ENCODE data around the gene APH1B. TPM values are rescaled to one million over a fixed set of nuclear protein-coding genes. Genes with fewer than 3 reads are reported as not detected.

The APH1B gene
- 10 to 100 TPM; 13.2 to 25.2 (median 22.6) TPM for total RNA-seq
- 10 to 100 TPM in 1 of 2 donors, 1 to 10 TPM in 1; 9.1 to 20.0 TPM for polyA plus RNA-seq
- long read RNA-seq, donor 1, full-length matches to known transcripts: 5 of 9 reads
- long read RNA-seq, donor 1, partial matches to known transcripts: 0 of 9 reads
- long read RNA-seq, donor 1, other reads (novel, unspliced or antisense): 4 of 9 reads
- long read RNA-seq, donor 2, full-length matches to known transcripts: 9 of 17 reads
- long read RNA-seq, donor 2, partial matches to known transcripts: 8 of 17 reads
- long read RNA-seq, donor 2, other reads (novel, unspliced or antisense): 0 of 17 reads
- long read RNA-seq, donor 3, full-length matches to known transcripts: 13 of 19 reads
- long read RNA-seq, donor 3, partial matches to known transcripts: 4 of 19 reads
- long read RNA-seq, donor 3, other reads (novel, unspliced or antisense): 2 of 19 reads

DNA sequence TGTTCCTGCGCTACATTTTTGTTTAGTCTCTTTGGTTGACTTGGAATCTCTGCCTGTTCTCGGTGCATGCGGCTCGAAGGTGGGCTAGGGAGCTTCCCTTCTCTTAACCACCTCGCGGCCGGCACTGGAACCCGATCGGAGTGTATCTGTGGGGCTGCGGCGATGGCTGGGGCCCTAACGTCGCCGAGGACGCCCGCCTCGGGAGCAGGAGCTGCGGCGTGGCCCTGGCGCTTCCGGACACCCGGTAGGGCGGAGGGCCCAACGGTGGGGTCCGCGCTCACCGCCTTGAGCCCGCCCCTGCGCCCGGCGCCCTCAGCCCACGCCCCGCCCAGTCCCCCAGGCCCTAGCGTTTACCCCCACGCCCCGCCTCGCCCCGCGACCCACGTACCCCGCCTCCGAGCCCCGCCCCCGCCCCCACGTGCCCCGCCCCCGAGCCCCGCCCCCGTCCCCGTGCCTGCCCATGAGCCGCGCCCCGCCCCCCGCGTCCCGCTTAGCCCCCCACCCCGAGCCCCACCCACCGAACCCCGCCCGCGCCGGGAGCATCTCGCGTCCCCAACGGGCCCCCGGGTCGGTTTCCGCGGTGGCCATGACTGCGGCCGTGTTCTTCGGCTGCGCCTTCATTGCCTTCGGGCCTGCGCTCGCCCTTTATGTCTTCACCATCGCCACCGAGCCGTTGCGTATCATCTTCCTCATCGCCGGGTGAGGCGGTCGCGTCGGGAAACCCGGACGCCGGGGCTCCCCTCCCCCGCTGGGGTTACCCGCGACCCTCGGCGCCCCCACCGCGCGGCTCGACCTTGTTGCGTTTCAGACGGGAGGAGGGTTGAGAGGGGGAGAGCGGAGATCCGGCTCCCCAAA, at the start of gene APH1B:
TSS of gene APH1B (plus strand) at position 568 of the 855 bp plus-strand sequence. CDS start at position 587, 19 bp downstream.
- peaks cover 5% of the 10 kb centered on the region for H3K4me1 ChIP-seq (ENCODE audit: insufficient read depth)
- 0 to 1% (median 1%) methylated on average over 61 to 89 of the region's 102 CpGs for WGBS, 3 donors
- H3K36me3 ChIP-seq: no peaks in the 10 kb centered on the region
- H3K27ac ChIP-seq: peak within 1 kb of the TSS; percentile 90 to 94
- peak within 1 kb of the TSS; percentile 76 for H3K4me3 ChIP-seq
- intact Hi-C loops (cut with DNase I): loop anchor here in 1 of 4 donors (10.0 kb wide), 2 partner anchors 92 to 122 kb away; partner anchors contain the start of genes RAB8B and RPS27L
- DNase-seq: peak; percentile 82 to 92 (median 88)
- peak; percentile 27 for TF ChIP-seq POLR2A (IDR thresholded peaks at IDR 0.05)
- peak; percentile 14 for TF ChIP-seq EP300 (IDR thresholded peaks at IDR 0.05)
- TF ChIP-seq, protein P1, sequence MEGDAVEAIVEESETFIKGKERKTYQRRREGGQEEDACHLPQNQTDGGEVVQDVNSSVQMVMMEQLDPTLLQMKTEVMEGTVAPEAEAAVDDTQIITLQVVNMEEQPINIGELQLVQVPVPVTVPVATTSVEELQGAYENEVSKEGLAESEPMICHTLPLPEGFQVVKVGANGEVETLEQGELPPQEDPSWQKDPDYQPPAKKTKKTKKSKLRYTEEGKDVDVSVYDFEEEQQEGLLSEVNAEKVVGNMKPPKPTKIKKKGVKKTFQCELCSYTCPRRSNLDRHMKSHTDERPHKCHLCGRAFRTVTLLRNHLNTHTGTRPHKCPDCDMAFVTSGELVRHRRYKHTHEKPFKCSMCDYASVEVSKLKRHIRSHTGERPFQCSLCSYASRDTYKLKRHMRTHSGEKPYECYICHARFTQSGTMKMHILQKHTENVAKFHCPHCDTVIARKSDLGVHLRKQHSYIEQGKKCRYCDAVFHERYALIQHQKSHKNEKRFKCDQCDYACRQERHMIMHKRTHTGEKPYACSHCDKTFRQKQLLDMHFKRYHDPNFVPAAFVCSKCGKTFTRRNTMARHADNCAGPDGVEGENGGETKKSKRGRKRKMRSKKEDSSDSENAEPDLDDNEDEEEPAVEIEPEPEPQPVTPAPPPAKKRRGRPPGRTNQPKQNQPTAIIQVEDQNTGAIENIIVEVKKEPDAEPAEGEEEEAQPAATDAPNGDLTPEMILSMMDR (IDR thresholded peaks at IDR 0.05): peak in 1 of 3 donors; percentile 19
- no peaks in the 10 kb centered on the region for H3K27me3 ChIP-seq
- no peaks in the 10 kb centered on the region for H3K9me3 ChIP-seq

DNA sequence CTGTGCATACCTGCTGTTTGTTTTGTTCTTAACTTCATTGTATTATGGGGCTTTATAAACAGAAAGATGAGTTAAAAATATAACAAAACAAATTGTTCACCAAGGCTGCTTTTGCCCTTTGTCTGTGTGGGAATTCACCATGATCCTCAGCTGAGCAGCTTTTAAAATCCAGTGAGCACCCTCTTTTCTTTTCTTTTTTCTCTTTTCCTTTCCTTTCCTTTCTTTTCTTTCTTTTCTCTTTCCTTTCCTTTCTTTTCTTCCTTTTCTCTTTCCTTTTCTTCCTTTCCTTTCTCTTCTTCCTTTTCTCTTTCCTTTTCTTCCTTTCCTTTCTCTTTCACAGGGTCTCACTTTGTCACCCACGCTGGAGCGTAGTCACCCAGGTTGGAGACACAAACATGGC, 49.7 kb upstream of the APH1B start:
- peak overlapping the region in 1 of 2 donors; percentile 45 for H3K27ac ChIP-seq
- TF ChIP-seq EP300 (IDR thresholded peaks at IDR 0.05): no peak
- no peak for TF ChIP-seq POLR2A (IDR thresholded peaks at IDR 0.05)
- TF ChIP-seq, protein P1 (IDR thresholded peaks at IDR 0.05): no peak
- H3K4me3 ChIP-seq: no peak overlapping the region
- no peaks in the 10 kb centered on the region for H3K36me3 ChIP-seq
- peaks cover 7% of the 10 kb centered on the region for H3K4me1 ChIP-seq (ENCODE audit: insufficient read depth)
- no peaks in the 10 kb centered on the region for H3K9me3 ChIP-seq
- no peaks in the 10 kb centered on the region for H3K27me3 ChIP-seq
- no peak for DNase-seq
- 91 to 100% (median 98%) methylated on average over 2 of the region's 2 CpGs for WGBS, 3 donors
- intact Hi-C loops (cut with DNase I): no loop called here

DNA sequence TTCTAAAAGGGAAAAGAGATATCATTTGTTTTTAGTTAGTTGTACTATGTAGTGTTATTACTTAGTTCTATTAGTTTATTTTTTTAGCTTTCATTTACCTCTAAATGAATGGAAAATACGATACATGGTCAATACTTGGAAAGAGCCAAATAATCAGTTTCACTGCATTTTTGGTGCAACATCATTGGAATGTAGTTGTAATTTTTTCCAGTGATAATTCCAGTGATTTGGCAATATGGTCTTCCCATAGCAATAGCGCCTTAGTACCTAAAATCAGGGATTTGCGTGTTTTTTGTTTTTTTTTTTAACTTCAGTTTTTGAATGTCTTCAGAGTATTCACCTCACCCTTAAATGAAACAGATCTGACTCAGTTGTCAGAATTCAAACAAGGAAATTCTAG, 46.2 kb upstream of the APH1B start:
- no peaks in the 10 kb centered on the region for H3K9me3 ChIP-seq
- peaks cover 18% of the 10 kb centered on the region for H3K4me1 ChIP-seq (ENCODE audit: insufficient read depth)
- 61 to 85% (median 73%) methylated on average over 3 of the region's 3 CpGs for WGBS, 3 donors
- no peaks in the 10 kb centered on the region for H3K36me3 ChIP-seq
- no peak overlapping the region for H3K27ac ChIP-seq
- intact Hi-C loops (cut with DNase I): no loop called here
- no peaks in the 10 kb centered on the region for H3K27me3 ChIP-seq
- TF ChIP-seq POLR2A (IDR thresholded peaks at IDR 0.05) (no peak), EP300 (IDR thresholded peaks at IDR 0.05) (no peak)
- TF ChIP-seq, protein P1 (IDR thresholded peaks at IDR 0.05): no peak
- DNase-seq: no peak
- no peak overlapping the region for H3K4me3 ChIP-seq

DNA sequence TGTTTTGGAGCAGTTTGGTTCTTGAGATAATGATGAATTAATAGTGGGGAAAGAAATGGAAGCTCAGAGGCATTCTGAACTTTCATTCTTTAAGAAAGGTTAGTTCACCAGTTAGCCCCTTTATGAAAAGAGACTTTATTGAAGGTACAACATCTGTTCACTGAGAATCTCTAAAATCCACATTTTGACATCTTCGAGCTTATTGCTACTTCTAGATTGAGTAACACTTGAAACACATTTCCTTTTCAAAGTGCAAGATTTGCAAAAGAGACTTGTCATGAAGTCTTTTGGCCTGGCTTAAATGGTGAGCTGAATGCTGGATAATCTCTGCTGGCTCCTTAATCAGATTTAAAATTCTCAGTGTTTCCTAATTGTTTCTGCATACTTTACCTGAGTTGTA, 45.7 kb upstream of the APH1B start:
- TF ChIP-seq, protein P1 (IDR thresholded peaks at IDR 0.05): no peak
- TF ChIP-seq POLR2A (IDR thresholded peaks at IDR 0.05): no peak
- TF ChIP-seq EP300 (IDR thresholded peaks at IDR 0.05): no peak
- intact Hi-C loops (cut with DNase I): no loop called here
- H3K27me3 ChIP-seq: no peaks in the 10 kb centered on the region
- H3K36me3 ChIP-seq: no peaks in the 10 kb centered on the region
- WGBS, 3 donors: 57 to 65% (median 63%) methylated on average over 1 of the region's 1 CpG
- H3K4me3 ChIP-seq: no peak overlapping the region
- peaks cover 18% of the 10 kb centered on the region for H3K4me1 ChIP-seq (ENCODE audit: insufficient read depth)
- H3K27ac ChIP-seq: no peak overlapping the region
- H3K9me3 ChIP-seq: no peaks in the 10 kb centered on the region
- DNase-seq: no peak

Measured in ovary (tissue), 10 donors.